Measurements from ENCODE around the gene NIPAL1.

The NIPAL1 gene

GRCh38 chr4:48012824-48013223 lies 3.7 kb upstream of the NIPAL1 start:
- Histone ChIP-seq H3K27me3 (ENCODE audit: low read length) (no peaks in the 10 kb centered on the region), H3K4me2 (ENCODE audit: low read depth, low read length, poor library complexity, severe bottlenecking) (no peak overlapping the region), H3K4me3 (ENCODE audit: insufficient read depth, low read length, poor library complexity, severe bottlenecking) (no peak overlapping the region)

GRCh38 chr4:48015216-48015615 lies 1.4 kb upstream of the NIPAL1 start:
- no peak for TF ChIP-seq EZH2phosphoT487 (conservative IDR thresholded peaks at IDR 0.05; ENCODE audit: low read length)
- TF ChIP-seq, protein P1, sequence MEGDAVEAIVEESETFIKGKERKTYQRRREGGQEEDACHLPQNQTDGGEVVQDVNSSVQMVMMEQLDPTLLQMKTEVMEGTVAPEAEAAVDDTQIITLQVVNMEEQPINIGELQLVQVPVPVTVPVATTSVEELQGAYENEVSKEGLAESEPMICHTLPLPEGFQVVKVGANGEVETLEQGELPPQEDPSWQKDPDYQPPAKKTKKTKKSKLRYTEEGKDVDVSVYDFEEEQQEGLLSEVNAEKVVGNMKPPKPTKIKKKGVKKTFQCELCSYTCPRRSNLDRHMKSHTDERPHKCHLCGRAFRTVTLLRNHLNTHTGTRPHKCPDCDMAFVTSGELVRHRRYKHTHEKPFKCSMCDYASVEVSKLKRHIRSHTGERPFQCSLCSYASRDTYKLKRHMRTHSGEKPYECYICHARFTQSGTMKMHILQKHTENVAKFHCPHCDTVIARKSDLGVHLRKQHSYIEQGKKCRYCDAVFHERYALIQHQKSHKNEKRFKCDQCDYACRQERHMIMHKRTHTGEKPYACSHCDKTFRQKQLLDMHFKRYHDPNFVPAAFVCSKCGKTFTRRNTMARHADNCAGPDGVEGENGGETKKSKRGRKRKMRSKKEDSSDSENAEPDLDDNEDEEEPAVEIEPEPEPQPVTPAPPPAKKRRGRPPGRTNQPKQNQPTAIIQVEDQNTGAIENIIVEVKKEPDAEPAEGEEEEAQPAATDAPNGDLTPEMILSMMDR (IDR thresholded peaks at IDR 0.05; ENCODE audit: insufficient read depth, low read length, poor library complexity, severe bottlenecking) = no peak
- Histone ChIP-seq H3F3A (ENCODE audit: insufficient read depth) (peaks cover 5% of the 10 kb centered on the region; the same call in 1 of the 2 replicates), H3K9me3 (ENCODE audit: insufficient read depth, low read length) (no peaks in the 10 kb centered on the region), H3K27ac (ENCODE audit: low read depth, low read length) (no peak overlapping the region), H3K4me2 (ENCODE audit: low read depth, low read length, poor library complexity, severe bottlenecking) (peak overlapping the region; percentile 76), H3K9ac (ENCODE audit: low read length) (no peak overlapping the region), H3K27me3 (ENCODE audit: low read length) (no peaks in the 10 kb centered on the region), H3K36me3 (ENCODE audit: low read length) (no peaks in the 10 kb centered on the region), H3K9me2 (replicated peaks; ENCODE audit: insufficient read depth, low read length) (no peaks in the 10 kb centered on the region), H4K20me1 (ENCODE audit: low read depth, low read length) (no peaks in the 10 kb centered on the region), H2AFZ (ENCODE audit: low read depth, low read length, severe bottlenecking) (no peak overlapping the region), H3K79me2 (ENCODE audit: insufficient read depth, low read length) (no peaks in the 10 kb centered on the region), H3K4me3 (ENCODE audit: insufficient read depth, low read length, poor library complexity, severe bottlenecking) (no peak overlapping the region)

More at GRCh38 chr4:48012824-48013223, 3.7 kb upstream of the NIPAL1 start:
- Histone ChIP-seq H3F3A (ENCODE audit: insufficient read depth) (peaks cover 1% of the 10 kb centered on the region; the same call in 1 of the 2 replicates), H3K9ac (ENCODE audit: low read length) (no peak overlapping the region), H2AFZ (ENCODE audit: low read depth, low read length, severe bottlenecking) (no peak overlapping the region), H3K27ac (ENCODE audit: low read depth, low read length) (no peak overlapping the region), H3K9me3 (ENCODE audit: insufficient read depth, low read length) (no peaks in the 10 kb centered on the region), H4K20me1 (ENCODE audit: low read depth, low read length) (no peaks in the 10 kb centered on the region), H3K79me2 (ENCODE audit: insufficient read depth, low read length) (no peaks in the 10 kb centered on the region), H3K9me2 (replicated peaks; ENCODE audit: insufficient read depth, low read length) (no peaks in the 10 kb centered on the region), H3K36me3 (ENCODE audit: low read length) (no peaks in the 10 kb centered on the region; the same call in 1 of the 2 replicates)
- TF ChIP-seq, protein P1 (IDR thresholded peaks at IDR 0.05; ENCODE audit: insufficient read depth, low read length, poor library complexity, severe bottlenecking) = no peak
- TF ChIP-seq EZH2phosphoT487 (conservative IDR thresholded peaks at IDR 0.05; ENCODE audit: low read length) = no peak

DNA sequence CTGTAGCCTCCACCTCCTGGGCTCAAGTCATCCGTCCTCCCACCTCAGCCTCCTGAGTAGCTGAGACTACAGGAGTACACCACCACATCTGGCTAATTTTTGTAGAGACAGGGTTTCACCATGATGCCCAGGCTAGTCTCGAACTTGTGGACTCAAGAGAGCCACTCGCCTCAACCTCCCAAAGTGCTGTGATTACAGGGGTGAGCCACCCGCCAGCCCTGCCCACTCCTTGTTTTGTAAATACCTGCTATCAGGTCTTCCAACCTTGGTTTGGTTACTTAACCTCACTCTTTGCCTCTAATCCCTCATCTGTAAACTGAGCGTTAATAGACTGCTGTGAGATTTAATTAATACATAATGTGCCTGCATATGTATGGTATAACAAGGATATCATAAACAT lies 894 bp upstream of the NIPAL1 start:
- Histone ChIP-seq H3F3A (ENCODE audit: insufficient read depth) (peaks cover 5% of the 10 kb centered on the region; the same call in 1 of the 2 replicates), H3K79me2 (ENCODE audit: insufficient read depth, low read length) (no peaks in the 10 kb centered on the region), H3K9me3 (ENCODE audit: insufficient read depth, low read length) (no peaks in the 10 kb centered on the region), H3K4me2 (ENCODE audit: low read depth, low read length, poor library complexity, severe bottlenecking) (peak overlapping the region; percentile 76), H3K9me2 (replicated peaks; ENCODE audit: insufficient read depth, low read length) (no peaks in the 10 kb centered on the region), H4K20me1 (ENCODE audit: low read depth, low read length) (no peaks in the 10 kb centered on the region), H3K9ac (ENCODE audit: low read length) (peak overlapping the region; percentile 52), H3K36me3 (ENCODE audit: low read length) (no peaks in the 10 kb centered on the region), H3K4me3 (ENCODE audit: insufficient read depth, low read length, poor library complexity, severe bottlenecking) (peak overlapping the region; percentile 68), H2AFZ (ENCODE audit: low read depth, low read length, severe bottlenecking) (peak overlapping the region; percentile 88), H3K27ac (ENCODE audit: low read depth, low read length) (no peak overlapping the region), H3K27me3 (ENCODE audit: low read length) (no peaks in the 10 kb centered on the region)
- TF ChIP-seq, protein P1 (IDR thresholded peaks at IDR 0.05; ENCODE audit: insufficient read depth, low read length, poor library complexity, severe bottlenecking) = no peak
